HG03558 (cell line): ENCODE data around the gene DNMT3A.

Source experiments
- ATAC-seq: cut with Tn5 transposase; IDR thresholded peaks from one replicate; pipeline ENCODE4 v1.9.1; 2021; ENCODE audit warnings: moderate number of reproducible peaks; ENCODE audit not compliant: unreplicated experiment; ENCODE audit errors: extremely low read depth

DNMT3A gene

DNA sequence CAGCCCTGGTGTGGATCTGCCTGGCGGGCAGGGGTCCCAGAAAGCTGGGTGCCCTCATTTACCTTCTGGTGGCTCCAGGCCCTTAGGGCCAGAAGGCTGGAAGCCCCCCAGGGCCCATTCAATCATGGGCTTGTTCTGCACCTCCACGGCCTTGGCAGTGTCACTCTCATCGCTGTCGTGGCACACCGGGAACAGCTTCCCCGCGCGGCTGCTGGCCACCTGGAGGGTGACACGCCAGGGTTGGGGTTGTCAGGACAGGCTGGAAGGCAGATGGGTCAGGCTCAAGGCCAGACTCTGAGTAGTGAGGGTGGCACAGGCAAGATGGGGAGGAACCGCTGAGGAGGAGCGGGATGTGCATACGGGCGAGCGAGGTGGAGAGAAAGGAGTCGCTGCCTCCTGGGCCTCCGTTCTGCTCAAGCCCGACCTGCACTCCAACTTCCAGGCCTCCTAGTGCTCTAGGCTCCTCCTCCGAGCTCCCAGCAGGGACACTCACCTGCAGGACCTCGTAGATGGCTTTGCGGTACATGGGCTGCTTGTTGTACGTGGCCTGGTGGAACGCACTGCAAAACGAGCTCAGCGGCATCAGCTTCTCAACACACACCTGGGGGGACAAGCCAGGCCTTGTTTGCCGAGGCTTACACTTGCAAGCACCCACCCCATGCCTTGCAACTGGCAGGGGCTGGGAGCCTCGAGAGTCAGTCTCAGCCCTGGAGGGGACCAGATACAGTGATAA lies 95.0 kb downstream of the DNMT3A start:
- no peak for ATAC-seq

- no peak for ATAC-seq
Observed at GRCh38 chr2:25246001-25246400, 95.7 kb downstream of the DNMT3A start.

GRCh38 chr2:25245141-25245540 lies 96.6 kb downstream of the DNMT3A start:
- ATAC-seq = no peak

GRCh38 chr2:25243995-25244394 lies 97.7 kb downstream of the DNMT3A start:
- no peak for ATAC-seq

DNA sequence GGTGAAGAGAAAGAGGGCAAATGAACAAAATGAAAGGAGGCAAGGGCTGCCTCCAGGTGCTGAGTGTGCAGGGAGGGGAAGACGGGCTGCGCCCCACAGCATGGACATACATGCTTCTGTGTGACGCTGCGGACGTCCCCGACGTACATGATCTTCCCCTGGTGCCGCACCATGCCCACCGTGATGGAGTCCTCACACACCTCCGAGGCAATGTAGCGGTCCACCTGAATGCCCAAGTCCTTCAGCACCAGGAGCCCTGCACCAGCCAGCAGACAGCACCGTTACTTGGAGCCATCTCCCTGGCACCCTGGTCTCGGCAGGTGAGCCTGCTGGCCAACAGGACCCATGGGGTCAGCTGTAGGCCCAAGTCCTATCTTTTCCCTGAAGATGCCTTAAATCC lies 100.3 kb downstream of the DNMT3A start:
- ATAC-seq = no peak

DNA sequence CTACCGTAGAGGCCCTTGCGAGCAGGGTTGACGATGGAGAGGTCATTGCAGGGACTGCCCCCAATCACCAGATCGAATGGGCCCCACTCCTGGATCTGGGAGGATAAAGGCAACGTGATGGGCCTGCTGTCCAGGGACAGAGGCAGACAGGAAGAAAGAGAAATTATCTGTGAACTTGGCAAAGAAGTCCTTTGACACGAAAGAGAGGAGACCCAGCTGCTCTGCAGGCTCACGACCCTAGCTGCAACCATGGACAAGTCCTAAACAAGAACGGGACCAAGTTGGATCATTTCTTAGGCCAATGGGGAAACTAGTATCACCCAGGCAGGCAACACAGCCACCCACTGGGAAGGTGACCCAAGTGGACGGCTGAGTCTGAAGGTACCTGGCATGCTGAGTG lies 101.1 kb downstream of the DNMT3A start:
- ATAC-seq = no peak

- ATAC-seq = no peak
Observed at GRCh38 chr2:25238920-25239319, 102.8 kb downstream of the DNMT3A start.

GRCh38 chr2:25237764-25238163 lies 104.0 kb downstream of the DNMT3A start:
- ATAC-seq = no peak

DNA sequence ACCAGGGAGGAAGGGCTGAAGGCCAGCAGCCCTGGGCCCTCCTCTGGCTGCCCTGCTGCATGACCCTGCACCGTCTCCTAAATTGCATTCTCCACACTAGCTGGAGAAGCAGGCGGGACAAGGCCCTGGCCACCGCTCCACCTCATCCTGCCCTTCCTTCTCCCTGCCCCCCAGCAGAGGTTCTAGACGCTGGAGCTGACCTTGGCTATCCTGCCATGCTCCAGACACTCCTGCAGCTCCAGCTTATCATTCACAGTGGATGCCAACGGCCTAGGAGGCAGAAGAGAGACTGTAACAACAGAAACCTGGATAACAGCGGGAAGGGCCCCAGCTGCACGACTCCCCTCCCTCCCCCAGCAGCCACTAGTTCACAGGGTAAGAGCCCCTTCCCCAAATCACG lies 105.0 kb downstream of the DNMT3A start:
- ATAC-seq = no peak

- no peak for ATAC-seq
Observed at GRCh38 chr2:25234738-25235137, 107.0 kb downstream of the DNMT3A start.

DNA sequence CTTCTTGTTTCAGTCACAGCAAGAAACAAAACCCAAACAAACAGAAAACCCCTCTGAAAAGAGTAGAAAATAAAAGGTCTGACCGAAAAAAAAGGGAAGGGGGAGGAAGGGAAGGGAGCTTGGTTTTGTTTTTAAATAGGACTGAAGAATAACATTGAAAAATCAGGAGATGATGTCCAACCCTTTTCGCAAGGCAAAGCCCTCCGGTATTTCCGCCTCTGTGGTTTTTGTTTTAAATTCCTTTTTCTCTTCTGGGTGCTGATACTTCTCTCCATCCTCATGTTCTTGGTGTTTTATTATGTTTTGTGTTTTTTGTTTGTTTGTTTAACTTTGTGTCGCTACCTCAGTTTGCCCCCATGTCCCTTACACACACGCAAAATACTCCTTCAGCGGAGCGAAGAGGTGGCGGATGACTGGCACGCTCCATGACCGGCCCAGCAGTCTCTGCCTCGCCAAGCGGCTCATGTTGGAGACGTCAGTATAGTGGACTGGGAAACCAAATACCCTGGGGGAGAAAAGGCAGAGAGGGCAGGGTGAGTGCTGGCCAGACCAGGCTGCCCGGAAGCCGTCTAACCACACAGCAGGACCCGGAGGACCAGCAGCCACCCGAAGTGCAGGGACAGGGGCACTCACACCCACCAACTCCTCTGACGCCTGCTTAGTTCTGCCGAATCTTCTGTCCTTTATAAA lies 107.7 kb downstream of the DNMT3A start:
- ATAC-seq = no peak

- no peak for ATAC-seq
Observed at GRCh38 chr2:25232248-25232825, 109.4 kb downstream of the DNMT3A start.

- no peak for ATAC-seq
Observed at GRCh38 chr2:25230948-25231311, 110.8 kb downstream of the DNMT3A start.

GRCh38 chr2:25230198-25230947 lies 111.4 kb downstream of the DNMT3A start:
- no peak for ATAC-seq

- no peak for ATAC-seq
Observed at GRCh38 chr2:25229279-25230197, 112.2 kb downstream of the DNMT3A start.

DNA sequence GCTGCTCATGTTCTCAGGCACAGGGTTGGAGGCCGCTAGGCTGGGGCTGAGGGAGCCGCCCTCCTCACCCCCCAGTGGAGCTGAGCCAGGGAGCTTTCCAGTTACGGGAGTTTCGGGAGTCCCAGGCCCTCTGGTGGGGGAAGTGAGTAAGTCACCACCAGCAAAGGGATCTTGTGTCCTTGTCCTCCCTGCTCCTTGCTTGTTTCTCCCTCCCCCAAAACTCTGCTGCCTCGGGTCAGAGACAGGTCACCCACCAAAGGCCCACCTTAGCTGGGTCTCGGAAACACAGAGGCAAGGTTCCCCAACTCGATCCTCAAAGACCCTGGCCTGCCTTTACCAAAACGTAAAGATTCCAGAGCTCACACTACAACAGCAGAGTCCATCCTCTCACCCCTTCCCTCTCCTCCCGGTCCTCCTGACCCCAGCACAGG lies 112.9 kb downstream of the DNMT3A start:
- ATAC-seq = no peak

- ATAC-seq = no peak
Observed at GRCh38 chr2:25227576-25227975, 114.1 kb downstream of the DNMT3A start.

GRCh38 chr2:25226827-25227226 lies 114.9 kb downstream of the DNMT3A start:
- no peak for ATAC-seq

DNA sequence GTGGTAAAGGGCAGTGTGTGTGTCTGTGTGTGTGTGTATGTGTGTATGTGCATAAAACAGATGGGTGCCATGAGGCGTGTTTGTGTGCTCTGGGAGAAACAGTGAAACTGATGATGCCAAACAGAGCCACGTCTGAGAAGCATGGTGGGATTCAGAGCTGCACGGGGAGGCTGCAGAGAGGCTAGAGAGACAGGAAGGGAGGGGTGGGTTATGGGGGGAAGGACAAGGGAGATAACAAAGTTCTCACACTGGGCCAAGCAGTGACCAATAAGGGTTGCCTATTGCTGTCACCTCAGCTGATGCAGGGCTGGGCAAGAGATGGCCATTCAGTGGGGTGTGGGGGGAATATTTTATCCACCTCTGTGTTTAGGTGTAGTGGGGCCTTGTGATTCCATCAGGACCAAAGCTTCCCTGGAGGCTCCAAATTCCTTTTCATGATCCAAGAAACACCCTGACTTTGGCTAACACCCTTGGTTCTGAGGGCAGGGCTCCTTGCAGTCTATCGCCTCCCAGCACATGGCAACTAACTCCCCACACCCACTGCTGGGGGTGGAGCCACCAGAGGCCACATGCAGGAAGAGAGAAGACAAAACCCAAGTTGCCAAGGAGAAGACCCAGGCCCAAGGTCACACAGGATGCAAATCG lies 119.1 kb downstream of the DNMT3A start:
- no peak for ATAC-seq
